Natural killer cell (primary cell): ENCODE data around the gene LMO7. TPM values are rescaled to one million over a fixed set of nuclear protein-coding genes. Genes with fewer than 3 reads are reported as not detected.
"Not testable (repeated sequence)": the region's sequence is repeated elsewhere in the genome, so short reads cannot be mapped to it uniquely, and the experiment has no call there.

Experiments used
- ATAC-seq, 3 donors: fragments of 150-1000 bp in 2 of 3; fragments of 200-7000 bp in 1 of 3; cut with Tn5 transposase; 1 replicate in 1 of 3; 2 replicates in 2 of 3; pipeline ENCODE4 v1.10.0; 2021; ENCODE audit warnings: mild to moderate bottlenecking in 2 of 3, moderate library complexity in 2 of 3
- DNase-seq, 2 donors: peaks; one replicate each; pipeline versions ENCODE4 v3.0.0 to v3.0.0-alpha.2; 2013 to 2021; ENCODE audit warnings: mixed read lengths in 1 of 2
- H3K27ac ChIP-seq: one replicate; pipeline ENCODE4 v1.5.1; 2013; ENCODE audit warnings: mild to moderate bottlenecking, low read length
- H3K27me3 ChIP-seq: one replicate; pipeline ENCODE4 v1.6.1; 2013; ENCODE audit warnings: low read length; ENCODE audit not compliant: control insufficient read depth, insufficient read depth
- H3K36me3 ChIP-seq: one replicate; pipeline ENCODE4 v1.6.1; 2013; ENCODE audit warnings: low read length; ENCODE audit not compliant: control insufficient read depth, insufficient read depth
- H3K4me1 ChIP-seq: one replicate; pipeline ENCODE4 v1.6.1; 2013; ENCODE audit warnings: low read length; ENCODE audit not compliant: control insufficient read depth, insufficient read depth
- H3K4me3 ChIP-seq: one replicate; pipeline ENCODE4 v1.5.1; 2013; ENCODE audit warnings: low read length
- H3K9me3 ChIP-seq: one replicate; pipeline ENCODE4 v1.6.1; 2013; ENCODE audit warnings: low read length; ENCODE audit not compliant: control insufficient read depth, insufficient read depth
- H3K27ac Mint-ChIP-seq, 2 donors: one replicate each; pipeline ENCODE4 v1.8.0; 2022; ENCODE audit warnings: mild to moderate bottlenecking in 2 of 2, mixed read lengths in 2 of 2, moderate library complexity in 1 of 2
- H3K27me3 Mint-ChIP-seq, 2 donors: one replicate each; pipeline ENCODE4 v1.8.0; 2022; ENCODE audit warnings: low read depth in 2 of 2, mixed read lengths in 2 of 2
- H3K36me3 Mint-ChIP-seq: one replicate; pipeline ENCODE4 v1.8.0; 2022; ENCODE audit warnings: mixed read lengths
- H3K4me1 Mint-ChIP-seq, 2 donors: one replicate each; pipeline ENCODE4 v1.8.0; 2022; ENCODE audit warnings: mixed read lengths in 2 of 2
- H3K4me3 Mint-ChIP-seq: one replicate; pipeline ENCODE4 v1.8.0; 2022; ENCODE audit warnings: mild to moderate bottlenecking, moderate library complexity, mixed read lengths
- H3K9me3 Mint-ChIP-seq, 2 donors: one replicate each; pipeline ENCODE4 v1.8.0; 2022; ENCODE audit warnings: mixed read lengths in 2 of 2
- WGBS: methylation state at CpG from one replicate; pipeline ENCODE4 v1.1.7; 2013; ENCODE audit warnings: missing lambda C conversion rate; ENCODE audit not compliant: insufficient coverage; 5-methylcytosine and 5-hydroxymethylcytosine counted together
- intact Hi-C: fragments of 100-400 bp; cut with micrococcal nuclease; formaldehyde crosslinking; loops from one replicate; pipeline ENCODE4 v1.14.2; 2022
- total RNA-seq, 4 donors: library from RNA; stranded (reverse); fragments of 120-200 nt in 1 of 4; gene quantifications; one replicate each; pipeline versions ENCODE4 v1.2.3 to v1.2.4, GENCODE V29; 2013 to 2022
- TF ChIP-seq, protein P1 (sequence below): fragments of 200-600 bp; IDR thresholded peaks from one replicate; pipeline ENCODE4 v1.8.0; 2022; ENCODE audit warnings: antibody characterized with exemption

The LMO7 gene
- total RNA-seq, 3 donors from 2014 or later (not counting 1 experiment from before 2014, with no cell fraction given), result 5.5 to 10.4 (median 7.9) TPM

- TF ChIP-seq, protein P1, sequence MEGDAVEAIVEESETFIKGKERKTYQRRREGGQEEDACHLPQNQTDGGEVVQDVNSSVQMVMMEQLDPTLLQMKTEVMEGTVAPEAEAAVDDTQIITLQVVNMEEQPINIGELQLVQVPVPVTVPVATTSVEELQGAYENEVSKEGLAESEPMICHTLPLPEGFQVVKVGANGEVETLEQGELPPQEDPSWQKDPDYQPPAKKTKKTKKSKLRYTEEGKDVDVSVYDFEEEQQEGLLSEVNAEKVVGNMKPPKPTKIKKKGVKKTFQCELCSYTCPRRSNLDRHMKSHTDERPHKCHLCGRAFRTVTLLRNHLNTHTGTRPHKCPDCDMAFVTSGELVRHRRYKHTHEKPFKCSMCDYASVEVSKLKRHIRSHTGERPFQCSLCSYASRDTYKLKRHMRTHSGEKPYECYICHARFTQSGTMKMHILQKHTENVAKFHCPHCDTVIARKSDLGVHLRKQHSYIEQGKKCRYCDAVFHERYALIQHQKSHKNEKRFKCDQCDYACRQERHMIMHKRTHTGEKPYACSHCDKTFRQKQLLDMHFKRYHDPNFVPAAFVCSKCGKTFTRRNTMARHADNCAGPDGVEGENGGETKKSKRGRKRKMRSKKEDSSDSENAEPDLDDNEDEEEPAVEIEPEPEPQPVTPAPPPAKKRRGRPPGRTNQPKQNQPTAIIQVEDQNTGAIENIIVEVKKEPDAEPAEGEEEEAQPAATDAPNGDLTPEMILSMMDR, result no peak
- no peaks in the 10 kb centered on the region for H3K4me1 ChIP-seq
- intact Hi-C loops, result no loop called here
- H3K27ac ChIP-seq, result no peak overlapping the region
- Mint-ChIP-seq H3K27ac (no peak overlapping the region), H3K4me1 (no peaks in the 10 kb centered on the region), H3K4me3 (no peak overlapping the region), H3K9me3 (peaks cover 2 to 3% of the 10 kb centered on the region in 2 donors), H3K27me3 (no peaks in the 10 kb centered on the region), H3K36me3 (peaks cover 5% of the 10 kb centered on the region)
- H3K36me3 ChIP-seq, result no peaks in the 10 kb centered on the region
- no peak overlapping the region for H3K4me3 ChIP-seq
- 90% methylated on average over 3 of the region's 3 CpGs for WGBS
- H3K27me3 ChIP-seq, result no peaks in the 10 kb centered on the region
- DNase-seq (no peak), ATAC-seq (no peak)
- H3K9me3 ChIP-seq, result no peaks in the 10 kb centered on the region
Observed at GRCh38 chr13:75736173-75736572, 100.0 kb downstream of the LMO7 start.

GRCh38 chr13:75738841-75739240, 102.7 kb downstream of the LMO7 start:
- Mint-ChIP-seq H3K4me1 (no peaks in the 10 kb centered on the region), H3K27ac (no peak overlapping the region)
- intact Hi-C loops, result no loop called here

DNA sequence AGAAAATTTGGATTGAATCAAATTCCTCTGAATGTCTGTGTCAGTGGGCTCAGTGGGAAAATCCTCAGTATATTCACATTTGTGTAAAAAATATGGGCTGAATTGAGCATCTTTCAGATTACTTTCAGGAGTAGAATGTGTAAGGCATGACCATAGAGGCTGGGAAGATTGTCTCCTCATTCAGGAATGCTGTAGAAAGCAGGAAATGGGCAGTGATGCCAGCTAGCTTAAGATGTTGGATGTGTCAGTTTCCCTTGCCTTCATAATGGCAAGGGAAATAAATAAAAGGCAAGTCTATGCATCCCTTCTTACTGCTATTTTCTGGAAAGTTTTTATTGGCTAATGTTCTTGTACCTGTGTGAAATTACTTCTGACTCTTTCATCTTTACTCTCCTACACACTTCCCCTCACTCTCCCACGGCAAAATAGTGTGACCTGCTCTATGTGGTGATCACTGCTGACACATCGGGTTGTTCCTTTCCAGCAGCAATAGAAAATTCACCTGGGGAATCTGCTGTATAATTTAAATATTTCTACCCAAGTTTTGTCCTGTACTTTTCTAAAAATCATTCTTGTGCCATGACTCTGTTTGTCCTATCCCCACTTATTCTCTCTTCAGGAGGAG, 103.2 kb downstream of the LMO7 start:
- Mint-ChIP-seq H3K27me3 (no peaks in the 10 kb centered on the region), H3K27ac (no peak overlapping the region), H3K9me3 (peaks cover 0 to 2% of the 10 kb centered on the region in 2 donors), H3K36me3 (no peaks in the 10 kb centered on the region), H3K4me3 (no peak overlapping the region), H3K4me1 (no peaks in the 10 kb centered on the region)
- ATAC-seq (no peak), DNase-seq (no peak)
- H3K9me3 ChIP-seq, result no peaks in the 10 kb centered on the region
- no peak overlapping the region for H3K4me3 ChIP-seq
- 62% methylated on average over 2 of the region's 2 CpGs for WGBS
- H3K36me3 ChIP-seq, result no peaks in the 10 kb centered on the region
- no peaks in the 10 kb centered on the region for H3K27me3 ChIP-seq
- intact Hi-C loops, result no loop called here
- no peaks in the 10 kb centered on the region for H3K4me1 ChIP-seq
- no peak overlapping the region for H3K27ac ChIP-seq
- TF ChIP-seq, protein P1, result no peak

More at GRCh38 chr13:75738841-75739240, 102.7 kb downstream of the LMO7 start:
- Histone ChIP-seq H3K36me3 (no peaks in the 10 kb centered on the region), H3K27ac (no peak overlapping the region), H3K9me3 (no peaks in the 10 kb centered on the region), H3K4me3 (no peak overlapping the region), H3K27me3 (no peaks in the 10 kb centered on the region), H3K4me1 (no peaks in the 10 kb centered on the region)
- H3K9me3 Mint-ChIP-seq, result peaks cover 0 to 2% of the 10 kb centered on the region in 2 donors
- no peak for ATAC-seq
- 71% methylated on average over 1 of the region's 1 CpG for WGBS
- H3K4me3 Mint-ChIP-seq, result no peak overlapping the region
- TF ChIP-seq, protein P1, result no peak
- DNase-seq, result no peak
- no peaks in the 10 kb centered on the region for H3K27me3 Mint-ChIP-seq
- peaks cover 2% of the 10 kb centered on the region for H3K36me3 Mint-ChIP-seq

- TF ChIP-seq, protein P1, result no peak
- DNase-seq (no peak), ATAC-seq (no peak)
- Histone ChIP-seq H3K4me3 (no peak overlapping the region), H3K27me3 (no peaks in the 10 kb centered on the region), H3K9me3 (no peaks in the 10 kb centered on the region), H3K27ac (no peak overlapping the region), H3K4me1 (no peaks in the 10 kb centered on the region), H3K36me3 (no peaks in the 10 kb centered on the region)
- Mint-ChIP-seq H3K27me3 (no peaks in the 10 kb centered on the region), H3K4me3 (no peak overlapping the region), H3K36me3 (no peaks in the 10 kb centered on the region), H3K4me1 (no peaks in the 10 kb centered on the region), H3K9me3 (peaks cover 0 to 2% of the 10 kb centered on the region in 2 donors), H3K27ac (no peak overlapping the region)
- WGBS, result 96% methylated on average over 4 of the region's 4 CpGs
- intact Hi-C loops, result no loop called here
Observed at GRCh38 chr13:75740031-75740430, 103.9 kb downstream of the LMO7 start.

DNA sequence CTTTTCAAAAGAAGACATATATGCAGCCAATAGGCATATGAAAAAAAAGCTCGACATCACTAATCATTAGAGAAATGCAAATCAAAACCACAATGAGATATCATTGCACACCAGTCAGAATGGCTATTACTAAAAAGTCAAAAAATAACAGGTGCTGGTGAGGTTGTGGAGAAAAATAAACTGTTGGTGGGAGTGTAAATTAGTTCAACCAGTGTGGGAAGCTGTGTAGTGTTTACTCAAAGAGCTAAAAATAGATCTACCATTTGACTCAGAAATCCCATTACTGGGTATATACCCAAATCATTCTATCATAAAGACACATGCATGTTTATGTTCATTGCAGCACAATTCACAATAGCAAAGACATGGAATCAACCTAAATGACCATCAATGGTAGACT, 106.9 kb downstream of the LMO7 start:
- H3K9me3 Mint-ChIP-seq, H3K27me3 Mint-ChIP-seq, H3K9me3 ChIP-seq, DNase-seq, H3K27ac ChIP-seq, H3K27ac Mint-ChIP-seq, H3K36me3 ChIP-seq, H3K4me1 ChIP-seq, H3K4me3 ChIP-seq, H3K36me3 Mint-ChIP-seq, H3K4me1 Mint-ChIP-seq, H3K27me3 ChIP-seq, intact Hi-C loops, H3K4me3 Mint-ChIP-seq, ATAC-seq: not testable (repeated sequence)
- no CpG with 5 or more reads among the region's 1 CpG for WGBS
